Progenitor cell of endocrine pancreas (in vitro differentiated cells): ENCODE data around the gene STK4. TPM values are rescaled to one million over a fixed set of nuclear protein-coding genes. Genes with fewer than 3 reads are reported as not detected.

Experiments used
- DNase-seq: peaks from one replicate; pipeline ENCODE4 v3.0.0; 2021; ENCODE audit warnings: low spot score; ENCODE audit not compliant: unreplicated experiment
- H3K27ac Mint-ChIP-seq: 2 replicates; pipeline ENCODE4 v1.8.0; 2021; ENCODE audit warnings: mild to moderate bottlenecking, moderate library complexity, mixed read lengths
- H3K27me3 Mint-ChIP-seq: 2 replicates; pipeline ENCODE4 v1.8.0; 2021; ENCODE audit warnings: mixed read lengths
- H3K36me3 Mint-ChIP-seq: 2 replicates; pipeline ENCODE4 v1.8.0; 2022; ENCODE audit warnings: mixed read lengths; ENCODE audit not compliant: insufficient read depth
- H3K4me1 Mint-ChIP-seq: 2 replicates; pipeline ENCODE4 v1.8.0; 2021; ENCODE audit warnings: low read depth, mixed read lengths
- H3K4me3 Mint-ChIP-seq: 2 replicates; pipeline ENCODE4 v1.8.0; 2021; ENCODE audit warnings: low read depth, mild to moderate bottlenecking, moderate library complexity, mixed read lengths
- H3K9me3 Mint-ChIP-seq: 2 replicates; pipeline ENCODE4 v1.8.0; 2021; ENCODE audit warnings: low read depth, mixed read lengths
- CTCF ChIP-seq: fragments of 200-600 bp; sonication (generic); IDR thresholded peaks from one replicate; pipeline ENCODE4 v1.5.0; 2021; ENCODE audit warnings: antibody characterized with exemption, mild to moderate bottlenecking; ENCODE audit not compliant: unreplicated experiment
- total RNA-seq: library from RNA; stranded (reverse); gene quantifications from 2 replicates; pipeline ENCODE4 v1.2.1, GENCODE V29; 2021

STK4 gene
- total RNA-seq, 1 donor from 2014 or later: 36.3 TPM

DNA sequence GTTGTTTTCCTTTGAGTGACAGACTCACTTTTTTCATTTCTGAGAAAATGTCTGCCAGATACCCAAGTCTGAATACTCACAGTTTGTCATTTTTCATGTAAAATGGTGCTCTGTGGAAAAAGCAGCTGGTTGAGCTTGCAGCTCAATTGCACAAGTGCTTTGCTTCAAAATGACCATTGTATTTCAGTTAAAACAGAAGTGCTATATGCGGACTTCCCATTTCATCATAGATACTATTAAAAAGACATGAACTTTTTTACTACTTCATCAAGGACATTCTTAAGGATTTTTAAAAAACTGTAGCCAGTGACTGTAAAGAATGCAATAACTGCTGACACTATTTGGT is 73.1 kb downstream of the STK4 start:
- peaks cover 26% of the 10 kb centered on the region for H3K4me1 Mint-ChIP-seq
- no peak overlapping the region for H3K4me3 Mint-ChIP-seq
- H3K9me3 Mint-ChIP-seq: peaks cover 4% of the 10 kb centered on the region
- no peak overlapping the region for H3K27ac Mint-ChIP-seq
- no peak for TF ChIP-seq CTCF
- no peak for DNase-seq
- no peaks in the 10 kb centered on the region for H3K27me3 Mint-ChIP-seq
- H3K36me3 Mint-ChIP-seq: peaks cover 3% of the 10 kb centered on the region

DNA sequence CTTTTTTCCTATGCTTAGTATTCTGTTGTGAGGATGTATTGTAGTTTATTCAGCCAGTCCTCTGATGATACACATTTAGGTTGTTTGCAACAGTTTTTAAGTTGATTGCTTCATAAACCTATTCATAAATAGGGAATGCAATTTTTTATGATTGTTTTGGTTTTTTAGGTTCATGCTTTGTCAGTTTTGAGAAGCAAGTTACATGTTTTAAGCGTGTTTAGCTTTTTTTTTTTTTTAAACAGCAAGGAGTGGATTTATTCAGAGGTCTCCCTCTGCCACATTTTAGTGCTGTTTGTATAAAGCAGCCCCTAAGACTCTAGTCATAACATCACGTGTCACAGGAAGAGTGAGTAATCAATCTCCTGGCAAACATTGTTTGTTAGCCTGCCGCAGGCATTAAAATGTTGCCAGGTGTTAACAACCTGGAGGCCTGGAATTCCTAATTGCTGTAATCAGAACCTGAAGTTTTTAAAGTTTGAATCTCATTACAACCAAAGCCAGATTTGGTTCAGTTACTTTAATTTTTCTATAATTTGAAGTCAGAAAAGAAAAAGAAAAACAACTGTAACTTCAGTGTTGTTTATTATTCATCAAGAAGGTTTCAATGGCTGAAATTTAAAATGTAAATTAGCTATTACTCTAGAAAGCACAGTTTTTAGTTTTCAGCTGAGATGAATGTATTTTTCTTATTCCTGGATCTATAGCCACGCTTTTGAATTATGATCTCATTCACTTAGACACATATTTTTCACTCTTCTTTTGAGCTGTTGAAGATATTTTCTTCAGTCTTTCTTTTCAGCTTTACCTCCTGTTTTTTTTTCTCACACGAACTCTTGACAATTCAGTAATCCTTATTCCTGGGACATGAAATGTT is 75.4 kb downstream of the STK4 start:
- Mint-ChIP-seq H3K9me3 (peaks cover 4% of the 10 kb centered on the region), H3K27ac (peak overlapping the region; percentile 85), H3K4me3 (peak overlapping the region; percentile 1), H3K36me3 (peaks cover 3% of the 10 kb centered on the region), H3K27me3 (no peaks in the 10 kb centered on the region), H3K4me1 (peaks cover 23% of the 10 kb centered on the region)
- no peak for TF ChIP-seq CTCF
- no peak for DNase-seq

- H3K27me3 Mint-ChIP-seq: no peaks in the 10 kb centered on the region
- H3K36me3 Mint-ChIP-seq: peaks cover 3% of the 10 kb centered on the region
- no peak overlapping the region for H3K27ac Mint-ChIP-seq
Observed at GRCh38 chr20:45042978-45043377, 76.7 kb downstream of the STK4 start.

DNA sequence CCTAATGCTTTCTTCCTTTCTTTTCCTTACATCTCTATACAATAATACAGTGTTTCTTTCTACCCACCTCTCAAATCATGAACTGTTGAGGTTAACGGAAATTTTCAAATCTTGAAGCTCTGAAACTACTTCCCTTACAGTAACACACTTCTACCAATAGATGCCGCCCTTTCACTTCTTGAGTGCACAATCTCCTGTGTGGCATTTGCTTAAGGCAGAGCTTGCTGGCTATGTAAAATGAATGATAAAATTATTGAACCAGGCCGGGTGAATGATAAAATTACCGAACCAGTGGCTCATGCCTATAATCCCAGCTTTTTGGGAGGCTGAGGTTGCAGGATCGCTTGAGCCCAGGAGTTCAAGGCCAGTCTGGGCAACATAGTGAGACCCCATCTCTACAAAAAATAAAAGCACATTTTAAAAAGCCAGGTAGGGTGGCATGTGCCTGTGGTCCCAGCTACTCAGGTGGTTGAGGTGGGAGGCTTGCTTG is 77.8 kb downstream of the STK4 start:
- no peak overlapping the region for H3K4me3 Mint-ChIP-seq
- peaks cover 3% of the 10 kb centered on the region for H3K36me3 Mint-ChIP-seq
- DNase-seq: peak; percentile 13
- no peaks in the 10 kb centered on the region for H3K27me3 Mint-ChIP-seq
- H3K27ac Mint-ChIP-seq: no peak overlapping the region
- peaks cover 17% of the 10 kb centered on the region for H3K4me1 Mint-ChIP-seq
- H3K9me3 Mint-ChIP-seq: peaks cover 4% of the 10 kb centered on the region
- peak; percentile 91 for TF ChIP-seq CTCF

More at GRCh38 chr20:45042978-45043377, 76.7 kb downstream of the STK4 start:
- Mint-ChIP-seq H3K9me3 (peaks cover 4% of the 10 kb centered on the region), H3K4me3 (no peak overlapping the region), H3K4me1 (peaks cover 19% of the 10 kb centered on the region)
- TF ChIP-seq CTCF: no peak
- no peak for DNase-seq

DNA sequence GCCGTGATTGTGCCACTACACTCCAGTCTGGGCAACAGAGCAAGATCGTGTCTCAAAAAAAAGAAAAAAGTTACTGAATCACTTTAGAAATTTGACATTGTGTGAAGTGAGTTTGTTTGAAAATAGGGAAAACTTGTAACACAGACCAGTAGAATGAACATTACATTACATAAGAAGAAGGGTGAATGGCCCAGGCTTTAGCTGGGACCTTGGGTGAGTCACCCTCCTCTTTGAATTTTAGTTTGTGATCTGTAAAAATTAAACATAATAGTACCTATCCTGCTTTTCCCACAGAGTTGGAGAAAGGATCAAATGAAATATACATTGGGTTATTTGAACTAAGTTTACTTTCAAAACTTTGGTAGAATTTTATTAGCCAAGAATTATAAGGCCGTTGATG is 78.3 kb downstream of the STK4 start:
- Mint-ChIP-seq H3K9me3 (peaks cover 4% of the 10 kb centered on the region), H3K4me1 (peaks cover 17% of the 10 kb centered on the region), H3K4me3 (no peak overlapping the region), H3K27me3 (no peaks in the 10 kb centered on the region), H3K36me3 (peaks cover 3% of the 10 kb centered on the region), H3K27ac (no peak overlapping the region)
- DNase-seq: no peak
- no peak for TF ChIP-seq CTCF
